GM21360 (cell line): Measurements from ENCODE around the gene CDHR2.
A peak's percentile ranks its signal among the peaks of the same experiment; 100 is the strongest.

ENCODE experiments used
- ATAC-seq: cut with Tn5 transposase; IDR thresholded peaks from one replicate; pipeline ENCODE4 v1.9.1; 2021; ENCODE audit warnings: mild to moderate bottlenecking, moderate library complexity; ENCODE audit not compliant: unreplicated experiment

The CDHR2 gene

GRCh38 chr5:176529116-176529740, 19.9 kb upstream of the CDHR2 start:
- ATAC-seq: no peak

- no peak for ATAC-seq
Observed at GRCh38 chr5:176529741-176530141, 19.4 kb upstream of the CDHR2 start.

GRCh38 chr5:176530393-176530982, 18.7 kb upstream of the CDHR2 start:
- no peak for ATAC-seq

GRCh38 chr5:176530983-176531901, 17.9 kb upstream of the CDHR2 start:
- no peak for ATAC-seq

- ATAC-seq: no peak
Observed at GRCh38 chr5:176531902-176532493, 17.1 kb upstream of the CDHR2 start.

- no peak for ATAC-seq
Observed at GRCh38 chr5:176532795-176533194, 16.3 kb upstream of the CDHR2 start.

- ATAC-seq: no peak
Observed at GRCh38 chr5:176533390-176533789, 15.8 kb upstream of the CDHR2 start.

- no peak for ATAC-seq
Observed at GRCh38 chr5:176533894-176534611, 15.1 kb upstream of the CDHR2 start.

- no peak for ATAC-seq
Observed at GRCh38 chr5:176534640-176535039, 14.5 kb upstream of the CDHR2 start.

- ATAC-seq: no peak
Observed at GRCh38 chr5:176535101-176535663, 14.0 kb upstream of the CDHR2 start.

- ATAC-seq: no peak
Observed at GRCh38 chr5:176535664-176536131, 13.4 kb upstream of the CDHR2 start.

- no peak for ATAC-seq
Observed at GRCh38 chr5:176536132-176536901, 12.8 kb upstream of the CDHR2 start.

- peak; percentile 52 for ATAC-seq
Observed at GRCh38 chr5:176536902-176537553, 12.1 kb upstream of the CDHR2 start, which contains the start of gene RNF44. TSS of gene RNF44 (minus strand) at chr5:176537402. CDS start at chr5:176532472, 4,930 bp downstream.

GRCh38 chr5:176537554-176538229, 11.4 kb upstream of the CDHR2 start:
- peak; percentile 65 for ATAC-seq

- ATAC-seq: no peak
Observed at GRCh38 chr5:176538230-176538988, 10.7 kb upstream of the CDHR2 start.

GRCh38 chr5:176538989-176539384, 10.2 kb upstream of the CDHR2 start:
- ATAC-seq: no peak

- ATAC-seq: no peak
Observed at GRCh38 chr5:176540476-176540899, 8.7 kb upstream of the CDHR2 start.

- ATAC-seq: no peak
Observed at GRCh38 chr5:176540956-176541337, 8.2 kb upstream of the CDHR2 start.
